GM12872 (cell line): ENCODE measurements around the gene OBSL1.

Experiments
- CTCF ChIP-seq: IDR thresholded peaks from 3 replicates; pipeline ENCODE4 v1.5.1; 2011; ENCODE audit warnings: low read depth, mild to moderate bottlenecking, low read length, moderate library complexity; ENCODE audit not compliant: insufficient read depth

The OBSL1 gene

GRCh38 chr2:219530048-219530963 lies 41.0 kb downstream of the OBSL1 start:
- peak; percentile 93 for TF ChIP-seq CTCF

DNA sequence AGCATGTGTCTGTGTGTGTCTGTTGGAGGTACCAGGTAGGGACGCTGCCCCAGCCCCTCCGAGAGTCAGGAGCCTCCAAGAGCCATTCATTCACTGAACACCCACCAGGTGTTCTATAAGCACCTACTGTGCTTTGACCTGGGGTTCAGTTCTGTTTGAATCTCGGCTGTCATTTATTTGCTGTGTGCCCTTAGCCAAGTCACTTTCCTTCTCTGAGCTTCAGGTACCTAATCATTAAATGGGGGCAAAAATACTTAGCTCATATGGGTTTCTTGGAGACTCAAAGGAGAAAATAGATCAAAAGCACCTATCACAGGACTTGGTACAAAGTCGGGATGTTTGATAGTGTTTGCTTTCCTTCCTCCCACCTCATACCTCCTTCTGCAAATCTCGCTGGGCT lies 43.9 kb downstream of the OBSL1 start:
- no peak for TF ChIP-seq CTCF

GRCh38 chr2:219527076-219527394 lies 44.3 kb downstream of the OBSL1 start:
- TF ChIP-seq CTCF = no peak

DNA sequence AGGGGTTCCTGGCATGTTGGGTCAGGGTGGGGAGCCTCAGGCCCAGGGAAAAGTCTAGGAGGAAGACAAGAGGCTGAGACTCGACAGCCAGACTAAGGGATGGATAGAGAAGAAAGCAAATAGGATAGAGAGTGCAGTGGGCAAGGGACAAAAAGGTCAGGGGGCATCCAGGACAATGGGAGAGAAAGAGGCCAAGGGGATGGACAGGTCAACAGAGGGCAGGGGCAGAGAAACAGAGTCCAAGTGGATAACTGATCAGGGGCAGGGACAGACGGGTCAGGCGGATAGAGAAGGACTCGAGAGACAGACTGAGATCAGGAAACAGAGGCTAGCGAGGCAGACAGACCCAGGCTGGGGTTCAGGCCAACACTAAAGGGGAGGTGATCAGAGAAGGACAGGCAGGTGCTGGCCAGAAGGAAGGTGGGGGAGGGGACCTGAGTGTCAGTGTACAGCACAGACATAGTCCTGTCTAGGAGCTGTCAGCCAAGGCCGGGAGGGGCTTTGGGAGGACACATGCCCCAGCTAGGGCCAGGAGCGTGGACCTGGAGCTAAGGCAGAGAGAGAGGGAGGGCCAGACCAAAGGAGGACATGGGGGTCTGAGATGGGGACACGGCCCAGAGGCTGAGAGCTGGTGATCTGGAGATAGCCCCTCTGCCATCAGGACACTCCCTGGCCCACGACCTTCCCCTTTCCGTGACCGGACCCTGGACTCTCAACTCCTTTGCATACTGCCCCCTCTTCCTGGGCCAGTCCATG lies 44.8 kb downstream of the OBSL1 start:
- TF ChIP-seq CTCF = no peak

DNA sequence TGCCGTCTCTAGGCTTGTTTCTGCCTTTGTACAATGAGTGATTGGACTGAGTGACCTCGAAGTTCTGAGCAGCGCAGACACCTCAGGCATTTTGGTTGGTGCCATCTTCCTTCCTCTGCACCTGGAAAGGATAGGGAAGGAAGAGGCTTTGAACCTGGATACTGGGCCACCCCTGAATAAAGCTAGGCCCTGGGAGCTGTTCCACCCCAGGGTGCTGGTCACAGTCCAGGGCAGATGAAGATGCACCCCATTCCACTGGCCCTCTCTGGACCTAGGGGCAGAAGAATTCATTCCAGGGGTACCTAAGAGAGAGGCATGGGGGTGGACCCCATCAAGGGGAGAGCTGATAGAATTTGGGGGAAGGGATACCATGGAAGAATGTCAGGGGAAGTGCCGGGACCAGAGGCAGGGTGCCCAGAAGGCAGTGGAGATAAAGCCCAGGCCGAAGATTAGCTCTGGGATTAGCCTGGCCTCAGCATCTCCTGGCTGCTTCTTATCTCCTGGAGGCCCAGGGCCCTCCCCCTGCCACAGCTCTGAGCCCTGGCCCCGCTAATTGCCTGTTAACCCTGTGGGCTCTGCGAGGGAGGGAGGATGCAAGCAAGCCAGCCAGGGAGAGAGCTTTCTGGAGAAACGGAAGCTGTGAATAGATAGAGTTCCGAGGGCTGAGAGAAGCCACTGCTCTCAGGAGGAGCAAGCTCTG lies 45.7 kb downstream of the OBSL1 start:
- TF ChIP-seq CTCF = no peak

- TF ChIP-seq CTCF = no peak
Measured at GRCh38 chr2:219524817-219525216, 46.5 kb downstream of the OBSL1 start.

DNA sequence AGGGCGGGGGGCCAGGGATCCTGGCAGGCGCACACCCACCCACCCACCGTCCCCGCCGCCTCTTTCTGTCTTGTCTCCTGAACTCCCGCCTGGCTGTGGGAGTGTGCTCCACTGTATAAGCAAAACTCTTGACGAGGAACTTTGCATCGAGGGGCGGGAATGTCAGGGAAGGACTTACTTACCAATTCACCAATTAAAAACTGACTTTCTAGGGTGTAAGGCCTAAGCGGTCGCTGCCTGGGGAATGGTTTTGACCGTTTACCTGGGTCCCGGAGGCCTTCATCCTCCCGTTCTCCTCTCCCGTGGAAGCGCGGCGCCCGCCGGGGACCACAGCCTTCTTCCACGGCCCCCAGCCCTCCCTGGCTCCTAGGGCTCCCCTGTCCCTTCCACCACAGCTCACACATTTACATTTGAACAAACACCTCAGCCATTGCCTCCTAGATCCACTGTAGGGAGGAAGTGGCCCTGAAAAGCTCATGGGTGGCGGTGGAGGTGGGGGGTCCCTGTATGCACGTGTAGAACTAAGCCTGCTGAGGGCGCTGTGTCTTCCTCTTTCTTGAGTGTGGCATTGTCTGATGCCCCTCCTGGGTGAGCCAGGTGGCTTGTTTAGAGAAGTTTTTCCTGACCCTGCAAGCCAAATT lies 48.2 kb downstream of the OBSL1 start:
- no peak for TF ChIP-seq CTCF
